AG09319 (cell line): ENCODE measurements around the gene SYT9.

ENCODE experiments used
- DNase-seq: peaks from one replicate; pipeline ENCODE4 v3.0.0-alpha.2; 2010; ENCODE audit warnings: low read depth; ENCODE audit errors: extremely low read depth
- CTCF ChIP-seq: IDR thresholded peaks from 2 replicates; pipeline ENCODE4 v1.5.1; 2011; ENCODE audit warnings: low read depth, mild to moderate bottlenecking, inconsistent platforms, low read length, moderate library complexity

Gene SYT9

GRCh38 chr11:7436657-7437056 lies 185.0 kb downstream of the SYT9 start:
- no peak for DNase-seq
- TF ChIP-seq CTCF = no peak

DNA sequence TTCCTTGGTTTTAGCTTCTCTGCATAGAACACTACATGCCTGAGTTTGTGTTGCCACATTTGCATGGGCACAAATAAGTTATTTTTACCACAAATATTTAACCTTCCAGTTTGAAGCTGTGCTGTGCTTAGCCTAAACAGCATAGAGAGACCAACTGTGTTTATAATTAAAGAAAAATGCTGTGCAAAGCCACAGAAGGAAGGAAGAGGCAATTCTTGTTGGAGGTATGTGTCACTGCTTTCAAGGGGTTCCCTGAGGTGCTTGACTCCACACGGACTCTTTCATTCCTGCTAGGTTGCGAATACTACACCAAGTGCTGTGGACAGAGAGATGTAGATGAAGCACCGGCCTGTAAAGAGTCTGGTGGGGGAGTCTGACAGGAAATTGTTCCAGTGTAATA lies 186.0 kb downstream of the SYT9 start:
- no peak for TF ChIP-seq CTCF
- no peak for DNase-seq

GRCh38 chr11:7439746-7440320 lies 188.1 kb downstream of the SYT9 start:
- DNase-seq = no peak
- TF ChIP-seq CTCF = no peak

DNA sequence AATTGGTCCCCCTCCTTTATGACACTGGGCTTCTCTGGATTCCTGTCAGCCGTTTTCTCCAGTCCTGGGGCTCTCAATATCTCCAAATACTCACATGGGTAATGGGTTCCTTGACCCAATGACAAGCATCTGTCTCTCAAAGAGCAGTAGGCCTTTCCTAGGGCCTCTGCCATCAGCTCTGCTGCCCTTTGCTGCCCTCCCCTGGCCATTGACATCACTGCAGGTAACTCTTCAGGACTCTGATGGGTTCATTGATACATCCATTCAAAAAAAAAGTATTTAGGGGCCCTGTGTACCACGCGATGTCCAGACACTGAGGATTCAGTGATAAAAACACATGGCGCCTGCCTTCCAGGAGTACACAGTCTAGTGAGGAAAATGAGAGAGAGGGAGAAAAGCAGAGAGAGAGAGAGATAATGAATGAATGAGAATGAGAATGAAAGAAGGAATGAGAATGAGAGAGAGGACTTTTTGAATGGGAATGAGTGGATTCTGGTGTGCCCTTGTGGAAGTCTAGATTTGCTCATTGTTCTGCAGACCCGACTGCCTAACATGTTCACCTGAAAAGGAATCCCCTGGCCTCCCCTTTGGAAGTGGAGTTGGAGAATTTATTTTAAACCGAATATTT lies 191.0 kb downstream of the SYT9 start:
- DNase-seq = no peak
- peak; percentile 99 for TF ChIP-seq CTCF

DNA sequence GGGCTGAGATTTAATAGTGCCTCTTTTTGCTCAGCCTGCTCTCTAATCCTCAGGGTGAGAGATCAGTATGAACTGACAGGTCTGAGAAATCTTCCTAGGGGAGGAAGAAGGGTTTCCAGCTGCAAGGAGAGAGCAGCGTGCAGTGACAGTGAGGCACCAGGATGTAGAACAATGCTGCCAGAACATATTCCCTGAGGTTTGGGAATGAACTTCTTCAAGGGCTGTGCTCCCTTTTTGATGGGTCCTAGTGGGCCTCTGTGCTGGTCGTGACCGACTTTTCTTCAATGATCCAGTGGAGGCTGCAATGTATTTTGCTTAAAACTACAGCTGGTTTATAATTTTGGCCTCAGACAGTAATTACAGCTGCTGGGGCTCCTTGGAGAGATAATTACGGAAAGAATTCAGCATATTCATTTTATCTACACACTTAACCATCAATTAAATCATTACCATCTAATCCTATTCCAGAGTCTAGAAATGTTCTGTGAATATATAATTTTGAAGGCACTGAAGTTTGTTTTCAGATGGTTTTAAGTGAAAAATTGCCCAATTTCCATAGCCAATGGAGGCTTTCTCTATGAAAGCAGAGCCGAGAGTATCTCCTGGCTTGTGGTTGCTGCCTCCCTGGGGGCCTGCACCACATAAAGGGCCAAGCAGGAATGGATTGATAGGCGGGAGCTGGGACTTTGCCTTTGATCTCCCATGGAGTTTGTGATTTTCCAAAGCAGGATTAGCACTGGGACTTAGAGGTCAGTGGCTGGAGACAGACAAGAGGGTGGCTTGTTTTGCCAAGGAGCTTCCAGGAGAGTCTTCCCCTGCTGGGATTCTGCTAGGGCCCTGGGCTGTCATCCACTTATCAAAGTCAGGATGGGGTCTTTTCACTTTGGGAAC lies 192.6 kb downstream of the SYT9 start:
- no peak for DNase-seq
- no peak for TF ChIP-seq CTCF

DNA sequence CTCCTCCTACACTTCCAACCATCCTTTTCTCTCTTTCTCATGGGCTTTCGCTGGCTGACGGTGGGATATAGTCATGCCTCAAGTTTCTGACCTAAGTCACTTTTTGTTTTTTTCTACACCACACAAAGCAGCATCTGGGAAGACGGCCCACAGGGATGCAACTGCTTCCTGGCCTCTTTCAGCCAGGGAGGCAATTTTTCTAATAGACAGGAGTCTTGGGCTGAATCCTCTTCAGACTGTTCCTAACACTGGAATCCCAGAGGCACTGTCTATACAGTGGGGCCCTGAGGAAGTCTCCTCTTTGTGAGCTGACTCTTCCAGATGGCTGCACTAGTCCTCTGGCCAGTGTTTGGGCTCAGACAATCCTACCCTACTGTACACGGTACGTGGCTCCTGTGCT lies 193.9 kb downstream of the SYT9 start:
- no peak for TF ChIP-seq CTCF

DNA sequence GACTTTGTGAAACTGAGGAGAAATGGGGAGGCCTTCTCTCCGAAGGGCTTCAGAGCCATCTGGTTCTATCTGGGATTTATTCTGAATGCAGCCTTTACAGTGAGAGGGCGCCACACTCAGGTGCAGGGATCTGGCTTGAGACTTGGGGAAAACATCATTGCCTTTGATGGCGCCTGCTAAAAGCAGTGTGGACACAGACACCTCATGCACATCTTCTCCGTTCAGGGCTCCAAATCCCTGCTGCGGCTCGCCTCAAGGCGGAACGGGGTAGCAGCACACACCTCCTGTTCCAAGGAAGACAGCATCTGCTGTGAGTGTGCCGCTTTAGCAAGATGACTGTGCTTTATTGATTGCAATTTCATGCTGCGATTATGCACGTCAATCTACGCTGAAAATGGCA lies 196.5 kb downstream of the SYT9 start:
- no peak for TF ChIP-seq CTCF
- DNase-seq = no peak

More for the DNA sequence above, 193.9 kb downstream of the SYT9 start:
- DNase-seq = no peak
